Neural cell (in vitro differentiated cells): ENCODE measurements around the gene ANKRD26. TPM values are rescaled to one million over a fixed set of nuclear protein-coding genes. Genes with fewer than 3 reads are reported as not detected.

Experiments used
- H2AFZ ChIP-seq: fragments of 200-600, 300-800 bp; sonication (generic), shearing (Covaris generic); 2 replicates; pipeline ENCODE4 v1.6.0; 2014; ENCODE audit warnings: low read depth, mild to moderate bottlenecking, antibody characterized with exemption, low read length, moderate library complexity
- H3F3A ChIP-seq: fragments of 200-600 bp; shearing (Covaris generic); 2 replicates; pipeline ENCODE4 v1.6.1; 2016; ENCODE audit warnings: mild to moderate bottlenecking, moderate library complexity, mixed read lengths, antibody characterized with exemption, low read length; ENCODE audit not compliant: insufficient read depth, poor library complexity, severe bottlenecking
- H3K27ac ChIP-seq: fragments of 200-600, 300-800 bp; sonication (generic), shearing (Covaris generic); 2 replicates; pipeline ENCODE4 v1.5.1; 2014; ENCODE audit warnings: mild to moderate bottlenecking, low read length, moderate library complexity
- H3K27me3 ChIP-seq: fragments of 300-800, 200-600 bp; sonication (generic), shearing (Covaris generic); 2 replicates; pipeline ENCODE4 v1.6.0; 2014; ENCODE audit warnings: mild to moderate bottlenecking, low read depth, low read length, moderate library complexity; ENCODE audit not compliant: insufficient read depth
- H3K36me3 ChIP-seq: fragments of 300-800, 200-600 bp; sonication (generic), shearing (Covaris generic); 2 replicates; pipeline ENCODE4 v1.5.1; 2014; ENCODE audit warnings: mild to moderate bottlenecking, antibody characterized with exemption, low read length, moderate library complexity; ENCODE audit not compliant: insufficient read depth
- H3K4me2 ChIP-seq: fragments of 300-800, 200-600 bp; sonication (generic), shearing (Covaris generic); 2 replicates; pipeline ENCODE4 v1.6.0; 2014; ENCODE audit warnings: mild to moderate bottlenecking, low read length
- H3K4me3 ChIP-seq: fragments of 300-800, 200-600 bp; sonication (generic), shearing (Covaris generic); 2 replicates; pipeline ENCODE4 v1.5.1; 2014; ENCODE audit warnings: mild to moderate bottlenecking, low read length, moderate library complexity
- H3K79me2 ChIP-seq: fragments of 200-600 bp; shearing (Covaris generic); replicated peaks from 2 replicates; pipeline ENCODE4 v1.6.0; 2014; ENCODE audit warnings: mild to moderate bottlenecking, low read length, moderate library complexity; ENCODE audit not compliant: insufficient read depth
- H3K9ac ChIP-seq: fragments of 300-800, 200-600 bp; sonication (generic), shearing (Covaris generic); 2 replicates; pipeline ENCODE4 v1.6.1; 2016; ENCODE audit warnings: mild to moderate bottlenecking, low read length, mixed read lengths
- H3K9me2 ChIP-seq: fragments of 200-600 bp; shearing (Covaris generic); 2 replicates; pipeline ENCODE4 v1.6.1; 2016; ENCODE audit warnings: mild to moderate bottlenecking, low read length, mixed read lengths; ENCODE audit not compliant: insufficient read depth
- H3K9me3 ChIP-seq: fragments of 200-600, 300-800 bp; sonication (generic), shearing (Covaris generic); 2 replicates; pipeline ENCODE4 v1.6.1; 2016; ENCODE audit warnings: mild to moderate bottlenecking, mixed run types, low read length, moderate library complexity, mixed read lengths
- H4K20me1 ChIP-seq: fragments of 200-600 bp; shearing (Covaris generic); 2 replicates; pipeline ENCODE4 v1.6.1; 2016; ENCODE audit warnings: mild to moderate bottlenecking, mixed run types; ENCODE audit not compliant: insufficient read depth
- CTCF ChIP-seq: fragments of 450-650 bp; IDR thresholded peaks from 2 replicates; pipeline ENCODE4 v1.5.1; 2014; ENCODE audit warnings: antibody characterized with exemption, mild to moderate bottlenecking, moderate library complexity; ENCODE audit not compliant: poor library complexity, severe bottlenecking
- EP300 ChIP-seq: fragments of 450-650 bp; conservative IDR thresholded peaks from 2 replicates; pipeline ENCODE4 v1.6.1; 2014; ENCODE audit warnings: antibody characterized with exemption, mild to moderate bottlenecking, moderate library complexity; ENCODE audit not compliant: poor library complexity, severe bottlenecking
- EZH2 ChIP-seq: fragments of 200-600, 300-800 bp; shearing (Covaris generic), sonication (generic); IDR thresholded peaks from 2 replicates; pipeline ENCODE4 v1.6.1; 2014; ENCODE audit warnings: antibody characterized with exemption, low read length, borderline replicate concordance, mild to moderate bottlenecking; ENCODE audit not compliant: insufficient read depth, poor library complexity, severe bottlenecking
- MXI1 ChIP-seq: fragments of 450-650 bp; conservative IDR thresholded peaks from 2 replicates; pipeline ENCODE4 v1.6.1; 2014; ENCODE audit warnings: antibody characterized with exemption, mild to moderate bottlenecking; ENCODE audit not compliant: poor library complexity, severe bottlenecking
- POLR2AphosphoS5 ChIP-seq: IDR thresholded peaks from 2 replicates; pipeline ENCODE4 v1.6.1; 2012
- RAD21 ChIP-seq: fragments of 450-650 bp; conservative IDR thresholded peaks from 2 replicates; pipeline ENCODE4 v1.6.1; 2014; ENCODE audit warnings: antibody characterized with exemption, mild to moderate bottlenecking, moderate library complexity
- REST ChIP-seq: IDR thresholded peaks from 2 replicates; pipeline ENCODE4 v1.6.1; 2012; ENCODE audit warnings: borderline replicate concordance
- SMC3 ChIP-seq: fragments of 450-650 bp; conservative IDR thresholded peaks from 2 replicates; pipeline ENCODE4 v1.6.1; 2014; ENCODE audit warnings: antibody characterized with exemption, mild to moderate bottlenecking, moderate library complexity; ENCODE audit not compliant: poor library complexity
- TAF1 ChIP-seq: IDR thresholded peaks from 2 replicates; pipeline ENCODE4 v1.6.1; 2012; ENCODE audit warnings: low read depth
- polyA plus RNA-seq: library from polyadenylated mRNA; depleted of rRNA; stranded (reverse); fragments of >200 nt; gene quantifications from 2 replicates; pipeline ENCODE4 v1.2.3, GENCODE V29; 2014

ANKRD26 gene
- polyA plus RNA-seq, 1 donor from 2014 or later: 14.7 TPM

GRCh38 chr10:26994743-26995142 is 105.6 kb downstream of the ANKRD26 start:
- TF ChIP-seq MXI1: no peak
- TF ChIP-seq TAF1: no peak
- TF ChIP-seq CTCF: no peak
- TF ChIP-seq EP300: no peak
- TF ChIP-seq EZH2: no peak
- TF ChIP-seq REST: no peak
- TF ChIP-seq RAD21: no peak
- no peak for TF ChIP-seq SMC3
- no peak for TF ChIP-seq POLR2AphosphoS5
- no peak overlapping the region for H3K9ac ChIP-seq
- no peaks in the 10 kb centered on the region for H3K27me3 ChIP-seq
- no peak overlapping the region for H2AFZ ChIP-seq
- H3K79me2 ChIP-seq: no peaks in the 10 kb centered on the region
- H3F3A ChIP-seq: no peaks in the 10 kb centered on the region
- no peaks in the 10 kb centered on the region for H3K9me2 ChIP-seq
- H3K36me3 ChIP-seq: no peaks in the 10 kb centered on the region
- H3K4me2 ChIP-seq: no peak overlapping the region
- H3K4me3 ChIP-seq: no peak overlapping the region
- no peak overlapping the region for H3K27ac ChIP-seq
- no peaks in the 10 kb centered on the region for H4K20me1 ChIP-seq
- H3K9me3 ChIP-seq: no peaks in the 10 kb centered on the region

DNA sequence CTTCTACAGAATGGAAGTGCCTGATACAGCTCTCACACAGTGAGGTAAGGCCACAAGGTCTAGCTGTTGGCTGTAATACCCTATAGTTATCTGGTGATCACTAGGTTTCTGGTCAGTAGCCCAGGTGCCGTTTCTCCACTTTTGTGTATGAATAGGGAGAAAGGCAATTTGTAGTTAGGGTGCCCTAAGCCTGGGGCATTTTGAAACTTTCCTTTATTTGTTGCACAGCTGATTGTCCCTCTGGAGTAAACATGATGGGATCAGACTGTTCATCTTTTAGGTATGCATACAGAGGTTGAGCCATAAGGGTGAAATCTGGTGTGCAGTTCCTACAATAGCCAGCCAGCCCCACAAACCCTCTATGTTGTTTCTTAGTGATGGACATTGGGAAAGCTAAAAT is 112.4 kb downstream of the ANKRD26 start:
- Histone ChIP-seq H3K27me3 (no peaks in the 10 kb centered on the region), H3K27ac (no peak overlapping the region), H4K20me1 (no peaks in the 10 kb centered on the region), H3K9me3 (no peaks in the 10 kb centered on the region), H3K4me2 (no peak overlapping the region), H3K9ac (no peak overlapping the region), H2AFZ (no peak overlapping the region), H3K36me3 (no peaks in the 10 kb centered on the region), H3F3A (no peaks in the 10 kb centered on the region), H3K9me2 (no peaks in the 10 kb centered on the region), H3K79me2 (no peaks in the 10 kb centered on the region), H3K4me3 (no peak overlapping the region)
- TF ChIP-seq EP300 (no peak), CTCF (no peak), POLR2AphosphoS5 (no peak), EZH2 (no peak), MXI1 (no peak), REST (no peak), SMC3 (no peak), RAD21 (no peak), TAF1 (no peak)
